ENCODE results near the gene CCT8.

Gene CCT8, protein sequence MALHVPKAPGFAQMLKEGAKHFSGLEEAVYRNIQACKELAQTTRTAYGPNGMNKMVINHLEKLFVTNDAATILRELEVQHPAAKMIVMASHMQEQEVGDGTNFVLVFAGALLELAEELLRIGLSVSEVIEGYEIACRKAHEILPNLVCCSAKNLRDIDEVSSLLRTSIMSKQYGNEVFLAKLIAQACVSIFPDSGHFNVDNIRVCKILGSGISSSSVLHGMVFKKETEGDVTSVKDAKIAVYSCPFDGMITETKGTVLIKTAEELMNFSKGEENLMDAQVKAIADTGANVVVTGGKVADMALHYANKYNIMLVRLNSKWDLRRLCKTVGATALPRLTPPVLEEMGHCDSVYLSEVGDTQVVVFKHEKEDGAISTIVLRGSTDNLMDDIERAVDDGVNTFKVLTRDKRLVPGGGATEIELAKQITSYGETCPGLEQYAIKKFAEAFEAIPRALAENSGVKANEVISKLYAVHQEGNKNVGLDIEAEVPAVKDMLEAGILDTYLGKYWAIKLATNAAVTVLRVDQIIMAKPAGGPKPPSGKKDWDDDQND

GRCh38 chr21:29073222-29074006 lies at the start of gene CCT8:
Gene CCT8, minus strand, starts transcription at chr21:29073648. Its CDS starts 58 bp downstream, at chr21:29073590.
- H3K4me3 ChIP-seq (ENCODE audit: low read depth, low read length): peak within 1 kb of the TSS; percentile 90
- TF ChIP-seq, protein P1, sequence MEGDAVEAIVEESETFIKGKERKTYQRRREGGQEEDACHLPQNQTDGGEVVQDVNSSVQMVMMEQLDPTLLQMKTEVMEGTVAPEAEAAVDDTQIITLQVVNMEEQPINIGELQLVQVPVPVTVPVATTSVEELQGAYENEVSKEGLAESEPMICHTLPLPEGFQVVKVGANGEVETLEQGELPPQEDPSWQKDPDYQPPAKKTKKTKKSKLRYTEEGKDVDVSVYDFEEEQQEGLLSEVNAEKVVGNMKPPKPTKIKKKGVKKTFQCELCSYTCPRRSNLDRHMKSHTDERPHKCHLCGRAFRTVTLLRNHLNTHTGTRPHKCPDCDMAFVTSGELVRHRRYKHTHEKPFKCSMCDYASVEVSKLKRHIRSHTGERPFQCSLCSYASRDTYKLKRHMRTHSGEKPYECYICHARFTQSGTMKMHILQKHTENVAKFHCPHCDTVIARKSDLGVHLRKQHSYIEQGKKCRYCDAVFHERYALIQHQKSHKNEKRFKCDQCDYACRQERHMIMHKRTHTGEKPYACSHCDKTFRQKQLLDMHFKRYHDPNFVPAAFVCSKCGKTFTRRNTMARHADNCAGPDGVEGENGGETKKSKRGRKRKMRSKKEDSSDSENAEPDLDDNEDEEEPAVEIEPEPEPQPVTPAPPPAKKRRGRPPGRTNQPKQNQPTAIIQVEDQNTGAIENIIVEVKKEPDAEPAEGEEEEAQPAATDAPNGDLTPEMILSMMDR (IDR thresholded peaks at IDR 0.05; ENCODE audit: low read depth, low read length): no peak

DNA sequence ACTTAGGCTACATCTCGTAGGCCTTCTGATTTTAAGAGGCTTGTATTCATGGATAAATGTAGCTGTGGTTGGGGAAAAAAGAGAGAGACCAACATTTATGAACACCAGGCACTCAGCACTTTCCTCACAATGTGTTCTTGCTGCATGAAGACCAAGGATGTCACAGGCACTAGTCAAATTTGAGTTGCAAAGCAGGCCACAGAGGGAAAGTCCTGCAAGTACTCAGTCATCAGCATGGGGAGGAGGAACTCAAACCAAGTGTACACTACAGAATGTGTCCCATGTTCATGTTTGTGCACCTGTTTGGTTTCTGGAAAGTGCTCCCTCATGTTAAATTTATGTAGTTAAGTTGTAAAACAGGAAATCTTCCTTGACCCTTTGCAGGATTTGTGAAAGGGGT lies 48.3 kb upstream of the CCT8 start:
- H3K4me3 ChIP-seq (ENCODE audit: low read depth, low read length): no peak overlapping the region
- TF ChIP-seq, protein P1 (IDR thresholded peaks at IDR 0.05; ENCODE audit: low read depth, low read length): no peak

- no peak overlapping the region for H3K4me3 ChIP-seq (ENCODE audit: low read depth, low read length)
Observed at GRCh38 chr21:29117372-29117955, 44.0 kb upstream of the CCT8 start.

DNA sequence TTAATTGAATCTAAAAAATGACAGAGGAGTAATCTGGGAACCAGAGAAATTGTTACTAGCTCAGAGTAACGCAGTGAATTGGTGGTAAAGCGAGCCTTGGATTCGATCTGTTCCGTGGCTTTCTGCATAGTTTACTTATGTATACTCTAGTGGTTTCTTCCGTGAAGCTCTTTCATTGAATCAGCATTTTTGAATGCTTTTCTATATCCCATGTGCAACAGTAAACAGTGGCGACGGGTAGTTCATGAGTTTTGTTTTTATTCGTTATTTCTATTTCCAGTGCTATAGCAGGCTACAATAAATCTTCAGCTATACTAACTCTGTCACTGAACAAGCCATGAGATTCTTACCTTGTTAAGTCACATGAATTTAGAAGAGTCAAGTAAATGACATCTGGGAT lies 42.5 kb upstream of the CCT8 start:
- no peak overlapping the region for H3K4me3 ChIP-seq (ENCODE audit: low read depth, low read length)
- TF ChIP-seq, protein P1 (IDR thresholded peaks at IDR 0.05; ENCODE audit: low read depth, low read length): no peak

More at GRCh38 chr21:29117372-29117955, 44.0 kb upstream of the CCT8 start:
- TF ChIP-seq, protein P1 (IDR thresholded peaks at IDR 0.05; ENCODE audit: low read depth, low read length): no peak

DNA sequence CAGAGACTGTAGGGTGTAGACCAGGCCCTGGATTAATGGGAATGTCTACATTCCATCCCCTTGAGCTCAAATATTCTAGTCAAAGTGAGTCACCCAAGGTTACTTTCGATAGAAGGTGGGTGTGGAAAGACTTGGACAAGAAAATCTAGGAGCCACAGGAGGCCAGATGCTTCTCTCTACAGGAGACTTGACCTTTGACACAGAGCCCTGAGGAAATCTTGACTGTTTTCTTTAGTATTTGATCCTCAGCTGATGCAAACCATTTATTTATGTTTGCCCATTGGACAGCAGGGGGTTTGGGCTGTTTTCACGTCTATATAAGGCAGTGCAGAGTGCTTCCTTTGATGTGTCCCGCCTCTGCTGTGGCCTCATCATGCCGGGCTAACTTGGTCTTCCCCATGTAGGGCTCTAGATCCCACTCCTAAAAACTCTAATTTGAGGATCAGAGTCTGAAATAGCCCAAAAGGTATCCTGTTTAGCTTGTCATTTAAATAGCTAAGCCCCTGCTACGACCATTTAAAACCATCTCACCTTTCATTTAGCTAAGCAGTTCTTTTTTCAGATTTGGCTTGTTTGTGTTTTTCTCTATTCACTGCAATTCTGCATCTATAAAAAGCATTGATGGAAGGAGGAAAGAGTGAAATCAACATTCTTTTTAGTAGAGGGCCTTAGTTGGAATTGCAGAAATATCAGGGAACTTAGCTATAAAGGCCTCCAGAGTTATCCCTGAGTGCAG lies 41.5 kb upstream of the CCT8 start:
- TF ChIP-seq, protein P1 (IDR thresholded peaks at IDR 0.05; ENCODE audit: low read depth, low read length): no peak
- no peak overlapping the region for H3K4me3 ChIP-seq (ENCODE audit: low read depth, low read length)

DNA sequence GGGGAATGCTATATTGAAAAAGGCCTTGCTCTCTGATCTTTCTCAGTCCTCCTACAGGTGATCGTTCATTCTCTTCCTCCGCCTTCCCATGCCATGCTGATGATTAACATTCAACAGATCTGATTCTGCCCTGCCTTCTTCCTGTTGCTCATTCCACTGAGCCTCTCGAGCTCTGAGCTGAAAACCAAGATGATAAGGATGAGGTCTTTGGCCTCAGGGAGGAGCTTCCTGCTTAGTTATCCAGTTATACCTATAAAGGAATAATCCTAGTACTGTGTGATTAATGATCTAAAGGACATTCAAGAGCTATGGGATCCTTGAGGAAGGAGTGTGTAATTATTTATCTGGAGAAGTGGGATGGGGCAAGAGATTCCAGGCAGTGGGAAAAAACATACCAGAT lies 31.8 kb upstream of the CCT8 start:
- H3K4me3 ChIP-seq (ENCODE audit: low read depth, low read length): no peak overlapping the region
- TF ChIP-seq, protein P1 (IDR thresholded peaks at IDR 0.05; ENCODE audit: low read depth, low read length): no peak

Data from WI38 (cell line).